Caco-2 (cell line): ENCODE data around the gene WASHC2C. TPM values are rescaled to one million over a fixed set of nuclear protein-coding genes. Genes with fewer than 3 reads are reported as not detected.
"Not testable (repeated sequence)": the region's sequence is repeated elsewhere in the genome, so short reads cannot be mapped to it uniquely, and the experiment has no call there.

ENCODE experiments used
- Bru-seq: library from RNA; stranded (reverse); fragments of 400-500 nt; gene quantifications from one replicate; lab custom pipeline; 2021; lab: Mats Ljungman, UMichigan
- BruChase-seq, 2 experiments: library from RNA; stranded (reverse); fragments of 400-500 nt; gene quantifications; one replicate each; lab custom pipeline; 2021; lab: Mats Ljungman, UMichigan
- BruUV-seq: library from RNA; stranded (reverse); fragments of 400-500 nt; replicated peaks from 2 replicates; lab custom pipeline; 2021; lab: Mats Ljungman, UMichigan
- CTCF ChIA-PET: fragments of 300-600 bp; sonication (Branson Sonifier 250); formaldehyde crosslinking; loops from one replicate; lab custom pipeline; 2022; ENCODE audit warnings: antibody characterized with exemption; lab: Charles Lee
- POLR2A ChIA-PET: fragments of 300-600 bp; sonication (Branson Sonifier 250); formaldehyde crosslinking; loops from one replicate; lab custom pipeline; 2022; ENCODE audit warnings: antibody characterized with exemption; lab: Charles Lee
- DNase-seq, 2 experiments: peaks; one replicate each; pipeline versions ENCODE4 v3.0.0 to v3.0.0-alpha.2; 2020 to 2022
- H3K27me3 ChIP-seq: replicated peaks from 2 replicates; pipeline ENCODE4 v1.6.0; 2011; ENCODE audit warnings: low read length; ENCODE audit not compliant: control insufficient read depth, insufficient read depth
- H3K36me3 ChIP-seq: 2 replicates; pipeline ENCODE4 v1.5.1; 2011; ENCODE audit warnings: low read length; ENCODE audit not compliant: control insufficient read depth, insufficient read depth
- H3K4me1 ChIP-seq: fragments of 250-450 bp; sonication (Bioruptor Pico); 2 replicates; pipeline ENCODE4 v1.5.1; 2020; ENCODE audit warnings: mild to moderate bottlenecking
- H3K4me3 ChIP-seq: 2 replicates; pipeline ENCODE4 v1.5.1; 2011; ENCODE audit warnings: low read depth, mild to moderate bottlenecking, control low read depth, low read length
- H3K9me3 ChIP-seq: fragments of 250-450 bp; sonication (Bioruptor Pico); 2 replicates; pipeline ENCODE4 v1.5.1; 2020; ENCODE audit warnings: mild to moderate bottlenecking, moderate library complexity
- H3K27ac Mint-ChIP-seq: one replicate; pipeline ENCODE4 v1.8.0; 2022; ENCODE audit warnings: mixed read lengths; ENCODE audit not compliant: unreplicated experiment
- H3K27me3 Mint-ChIP-seq: one replicate; pipeline ENCODE4 v1.8.0; 2022; ENCODE audit warnings: mixed read lengths; ENCODE audit not compliant: insufficient read depth, unreplicated experiment
- H3K36me3 Mint-ChIP-seq: one replicate; pipeline ENCODE4 v1.8.0; 2022; ENCODE audit warnings: mild to moderate bottlenecking, mixed read lengths; ENCODE audit not compliant: insufficient read depth, unreplicated experiment
- H3K4me1 Mint-ChIP-seq: one replicate; pipeline ENCODE4 v1.8.0; 2022; ENCODE audit warnings: low read depth, mixed read lengths; ENCODE audit not compliant: unreplicated experiment
- H3K4me3 Mint-ChIP-seq: one replicate; pipeline ENCODE4 v1.8.0; 2022; ENCODE audit warnings: mild to moderate bottlenecking, moderate library complexity, mixed read lengths; ENCODE audit not compliant: unreplicated experiment
- H3K9me3 Mint-ChIP-seq: one replicate; pipeline ENCODE4 v1.8.0; 2022; ENCODE audit warnings: mixed read lengths; ENCODE audit not compliant: unreplicated experiment
- intact Hi-C: fragments of 100-400 bp; cut with micrococcal nuclease; formaldehyde crosslinking; loops from one replicate; pipeline ENCODE4 v1.10.0; 2022; ENCODE audit not compliant: unreplicated experiment
- long read RNA-seq: library from polyadenylated mRNA; stranded (forward); transcript quantifications from one replicate; pipeline ENCODE4 v2.0.0, GENCODE V29; 2022
- total RNA-seq: library from RNA; stranded (reverse); gene quantifications from 2 replicates; pipeline ENCODE4 v1.2.3, GENCODE V29; 2022

Gene WASHC2C
- total RNA-seq (46.1 and 48.1 TPM in 2 replicates), Bru-seq, nascent RNA (percentile 77 among the genes with signal in this experiment), BruChase-seq, experiment 1, labeled RNA remaining after a 2-hour chase (percentile 78 among the genes with signal in this experiment), BruChase-seq, experiment 2, labeled RNA remaining after a 6-hour chase (percentile 83 among the genes with signal in this experiment)
- long read RNA-seq, full-length matches to known transcripts = 15 of 65 reads
- long read RNA-seq, partial matches to known transcripts = 12 of 65 reads
- long read RNA-seq, other reads (novel, unspliced or antisense) = 38 of 65 reads

GRCh38 chr10:45726703-45727420, at the start of gene WASHC2C:
WASHC2C (plus strand) TSS chr10:45727266; CDS start chr10:45727318, 52 bp downstream.
- H3K4me3 ChIP-seq = peak within 1 kb of the TSS; percentile 91
- H3K9me3 Mint-ChIP-seq, CTCF ChIA-PET, H3K36me3 ChIP-seq, H3K4me1 ChIP-seq, H3K9me3 ChIP-seq, H3K27me3 ChIP-seq, H3K4me1 Mint-ChIP-seq, H3K27me3 Mint-ChIP-seq, intact Hi-C loops: not testable (repeated sequence)
- Mint-ChIP-seq H3K27ac (peak within 1 kb of the TSS; percentile 63), H3K36me3 (peaks cover 13% of the 10 kb centered on the region), H3K4me3 (peak within 1 kb of the TSS; percentile 82)
- BruUV-seq = TSS peak; percentile 81
- peak; percentile 96 to 97 for DNase-seq
- POLR2A ChIA-PET = interaction anchor here (0.7 kb wide), 1 partner anchor 467 kb away, joined by 3 read pairs; no protein-coding TSS in a partner anchor

- H3K9me3 ChIP-seq, H3K4me1 Mint-ChIP-seq, H3K4me3 ChIP-seq, H3K27me3 Mint-ChIP-seq, H3K4me1 ChIP-seq, POLR2A ChIA-PET, CTCF ChIA-PET, intact Hi-C loops, H3K4me3 Mint-ChIP-seq, H3K27ac Mint-ChIP-seq, H3K36me3 ChIP-seq, DNase-seq, BruUV-seq, H3K9me3 Mint-ChIP-seq, H3K36me3 Mint-ChIP-seq, H3K27me3 ChIP-seq: not testable (repeated sequence)
Observed at GRCh38 chr10:45678467-45678866, 48.6 kb upstream of the WASHC2C start.

GRCh38 chr10:45710200-45710796, 16.8 kb upstream of the WASHC2C start:
- H3K27me3 Mint-ChIP-seq, H3K9me3 ChIP-seq, intact Hi-C loops, H3K4me3 ChIP-seq, H3K9me3 Mint-ChIP-seq, DNase-seq, H3K36me3 Mint-ChIP-seq, BruUV-seq, H3K36me3 ChIP-seq, CTCF ChIA-PET, H3K27me3 ChIP-seq, POLR2A ChIA-PET, H3K4me1 ChIP-seq, H3K27ac Mint-ChIP-seq: not testable (repeated sequence)
- peaks cover 16% of the 10 kb centered on the region for H3K4me1 Mint-ChIP-seq
- H3K4me3 Mint-ChIP-seq = peak overlapping the region; percentile 48

GRCh38 chr10:45711223-45711622, 15.8 kb upstream of the WASHC2C start:
- H3K27me3 ChIP-seq, H3K4me3 ChIP-seq, POLR2A ChIA-PET, H3K9me3 ChIP-seq, H3K27me3 Mint-ChIP-seq, BruUV-seq, H3K27ac Mint-ChIP-seq, H3K9me3 Mint-ChIP-seq, H3K4me3 Mint-ChIP-seq, DNase-seq, H3K36me3 ChIP-seq, H3K36me3 Mint-ChIP-seq, intact Hi-C loops, H3K4me1 ChIP-seq, CTCF ChIA-PET: not testable (repeated sequence)
- H3K4me1 Mint-ChIP-seq = peaks cover 19% of the 10 kb centered on the region

- CTCF ChIA-PET, POLR2A ChIA-PET, BruUV-seq: not testable (repeated sequence)
Observed at GRCh38 chr10:45717053-45717452, 10.0 kb upstream of the WASHC2C start.

GRCh38 chr10:45717642-45718041, 9.4 kb upstream of the WASHC2C start:
- H3K27ac Mint-ChIP-seq, DNase-seq, H3K36me3 Mint-ChIP-seq, H3K36me3 ChIP-seq, H3K27me3 Mint-ChIP-seq, H3K9me3 Mint-ChIP-seq, CTCF ChIA-PET, H3K9me3 ChIP-seq, BruUV-seq, H3K4me3 ChIP-seq, POLR2A ChIA-PET, H3K27me3 ChIP-seq, H3K4me3 Mint-ChIP-seq, intact Hi-C loops, H3K4me1 ChIP-seq: not testable (repeated sequence)
- H3K4me1 Mint-ChIP-seq = peaks cover 19% of the 10 kb centered on the region

More at GRCh38 chr10:45717053-45717452, 10.0 kb upstream of the WASHC2C start:
- H3K4me3 ChIP-seq, H3K27me3 Mint-ChIP-seq, H3K9me3 ChIP-seq, intact Hi-C loops, H3K36me3 Mint-ChIP-seq, H3K9me3 Mint-ChIP-seq, DNase-seq, H3K36me3 ChIP-seq, H3K4me1 ChIP-seq, H3K27me3 ChIP-seq, H3K27ac Mint-ChIP-seq, H3K4me3 Mint-ChIP-seq: not testable (repeated sequence)
- H3K4me1 Mint-ChIP-seq = peaks cover 19% of the 10 kb centered on the region
